Large intestine (tissue), 3 donors: ENCODE results near the gene CMTM1. TPM values are rescaled to one million over a fixed set of nuclear protein-coding genes. Genes with fewer than 3 reads are reported as not detected.

Experiments used
- DNase-seq, 2 donors: peaks; one replicate each; pipeline versions ENCODE4 v3.0.0 to v3.0.0-alpha.2; 2013
- H3K27ac ChIP-seq: one replicate; pipeline ENCODE4 v1.5.1; 2013; ENCODE audit warnings: low read length
- H3K27me3 ChIP-seq: 2 replicates; pipeline ENCODE4 v1.6.1; 2013; ENCODE audit warnings: low read length; ENCODE audit not compliant: control insufficient read depth, insufficient read depth
- H3K36me3 ChIP-seq: 2 replicates; pipeline ENCODE4 v1.6.1; 2013; ENCODE audit warnings: low read length; ENCODE audit not compliant: control insufficient read depth, insufficient read depth
- H3K4me1 ChIP-seq: one replicate; pipeline ENCODE4 v1.6.1; 2013; ENCODE audit warnings: low read length; ENCODE audit not compliant: control insufficient read depth, insufficient read depth
- H3K4me3 ChIP-seq: one replicate; pipeline ENCODE4 v1.5.1; 2013; ENCODE audit warnings: low read length
- H3K9me3 ChIP-seq: one replicate; pipeline ENCODE4 v1.6.1; 2013; ENCODE audit warnings: mild to moderate bottlenecking, low read depth, low read length, moderate library complexity; ENCODE audit not compliant: control insufficient read depth
- whole genome bisulfite sequencing: methylation state at CpG from one replicate; pipeline ENCODE4 v1.1.5; 2013; ENCODE audit warnings: low lambda C conversion rate; ENCODE audit not compliant: insufficient coverage; 5-methylcytosine and 5-hydroxymethylcytosine counted together
- polyA plus RNA-seq: library from polyadenylated mRNA; unstranded; fragments of 120-200 nt; gene quantifications from one replicate; pipeline ENCODE4 v1.2.1, GENCODE V29; 2013

Gene CMTM1
- polyA plus RNA-seq, 1 donor, result 3.4 TPM

DNA sequence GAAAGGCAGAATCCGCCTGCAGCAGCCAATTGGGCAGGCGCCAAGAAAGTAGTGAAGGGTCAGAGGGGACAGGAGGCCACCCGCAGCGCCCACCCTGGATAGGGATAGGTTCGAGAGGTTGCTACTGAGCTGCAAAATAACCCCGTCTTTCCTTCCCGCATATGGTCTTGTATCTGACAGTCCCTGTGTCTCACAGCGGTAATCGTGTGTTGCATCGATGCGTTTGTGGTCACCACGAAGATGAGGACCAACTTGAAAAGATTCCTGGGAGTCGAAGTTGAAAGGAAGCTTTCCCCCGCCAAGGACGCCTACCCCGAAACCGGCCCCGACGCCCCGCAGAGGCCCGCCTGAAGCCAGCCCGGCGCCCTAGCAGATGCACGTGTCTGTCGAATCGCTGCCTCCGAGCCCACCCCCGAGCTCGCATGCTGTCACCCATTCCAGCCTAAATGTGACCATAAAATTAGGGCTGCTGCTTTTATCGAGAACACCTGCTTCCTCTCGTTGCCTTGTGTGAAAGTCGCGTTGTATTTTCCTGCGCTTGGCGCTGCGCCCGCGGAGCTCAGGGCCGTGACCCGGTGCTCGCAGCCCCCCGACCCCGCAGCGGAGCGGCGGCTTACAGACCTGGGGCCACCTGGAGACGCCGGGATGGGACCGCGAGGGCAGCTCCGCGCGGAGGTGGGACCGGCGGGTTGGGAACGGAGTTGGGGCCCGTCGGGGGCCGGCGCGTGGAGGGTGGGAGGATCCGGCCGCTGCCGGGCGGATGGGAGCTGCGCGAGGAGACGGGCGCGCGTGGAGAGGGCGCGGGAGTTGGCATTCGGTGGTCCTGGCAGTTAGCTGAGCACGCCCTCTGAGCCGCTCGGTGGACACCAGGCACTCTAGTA is 12.7 kb downstream of the CMTM1 start, which contains the start of gene CMTM2:
CMTM2 (plus strand) TSS at position 813 of the 881 bp plus-strand sequence. CDS start 145 bp downstream, outside the sequence.
- no peak within 1 kb of the TSS for H3K4me3 ChIP-seq
- peak; percentile 18 to 46 for DNase-seq
- no CpG with 5 or more reads among the region's 77 CpGs for WGBS

DNA sequence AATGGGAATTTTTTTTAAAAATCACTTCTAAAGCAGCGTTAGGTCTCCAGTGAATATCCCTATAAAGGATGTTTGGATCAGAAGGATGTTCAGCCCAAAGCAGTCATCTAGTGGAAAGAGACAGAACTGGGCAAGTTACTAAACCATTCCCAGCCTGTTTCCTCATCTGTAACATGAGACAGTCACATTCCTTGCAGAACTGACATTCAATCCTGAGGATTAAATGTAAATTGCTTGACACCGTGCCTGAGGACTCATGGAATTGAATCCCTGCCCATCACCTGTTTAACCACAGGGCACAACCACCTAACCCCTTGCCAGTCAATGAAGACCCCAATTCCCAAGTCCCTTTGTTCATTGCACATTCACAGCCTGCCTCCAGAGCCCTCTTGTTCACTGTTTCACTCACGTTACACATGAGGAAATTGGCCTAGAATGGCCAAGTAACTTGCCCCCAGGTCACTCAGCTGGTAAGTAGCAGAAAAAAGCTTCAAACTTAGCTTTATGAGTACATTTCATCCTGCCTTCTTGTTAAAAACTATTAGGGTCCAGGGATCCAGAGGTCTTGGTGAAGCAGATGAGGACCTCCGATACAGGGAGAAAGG is 14.5 kb downstream of the CMTM1 start:
- H3K9me3 ChIP-seq, result no peaks in the 10 kb centered on the region
- no peak overlapping the region for H3K4me3 ChIP-seq
- peaks cover 25% of the 10 kb centered on the region for H3K27me3 ChIP-seq
- no peak overlapping the region for H3K27ac ChIP-seq
- no peak for DNase-seq
- no peaks in the 10 kb centered on the region for H3K36me3 ChIP-seq
- H3K4me1 ChIP-seq, result peaks cover 9% of the 10 kb centered on the region
- WGBS, result no CpG with 5 or more reads among the region's 4 CpGs

More for the DNA sequence above, 12.7 kb downstream of the CMTM1 start, which contains the start of gene CMTM2:
- no peaks in the 10 kb centered on the region for H3K36me3 ChIP-seq
- no peaks in the 10 kb centered on the region for H3K9me3 ChIP-seq
- peaks cover 9% of the 10 kb centered on the region for H3K4me1 ChIP-seq
- no peak within 1 kb of the TSS for H3K27ac ChIP-seq
- H3K27me3 ChIP-seq, result peaks cover 25% of the 10 kb centered on the region

DNA sequence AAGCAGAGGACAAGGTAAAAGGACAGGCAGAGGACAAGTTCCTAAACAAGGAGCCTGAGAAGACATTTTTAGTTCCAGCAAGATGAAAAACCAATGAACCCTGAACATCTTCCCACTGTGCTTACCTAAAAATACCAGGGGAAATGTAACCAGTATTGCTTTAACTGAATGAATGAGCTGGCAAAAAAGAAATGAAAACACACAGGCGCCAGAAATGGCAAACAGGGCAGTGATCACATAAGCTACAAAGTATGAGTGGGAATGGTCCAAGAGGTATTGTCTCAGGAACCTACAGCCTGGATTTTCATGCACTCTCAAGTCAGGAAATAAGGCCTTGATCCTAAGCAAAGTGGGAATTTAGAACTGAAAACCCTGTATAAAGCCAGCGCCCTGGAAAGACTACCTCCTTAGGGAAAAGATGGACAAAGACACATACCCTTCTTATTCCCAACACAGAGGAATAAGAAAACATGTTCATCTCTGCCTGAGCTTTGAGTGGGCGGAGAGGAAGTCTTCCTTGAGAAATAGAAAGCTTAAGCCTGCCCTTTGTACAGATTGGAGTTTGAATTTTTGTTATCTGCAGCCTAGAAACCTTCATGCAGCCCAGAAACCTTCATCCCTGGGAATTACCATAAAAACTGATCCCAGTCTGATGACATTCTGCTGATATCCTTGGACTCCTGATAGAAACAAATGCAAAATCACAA is 15.2 kb downstream of the CMTM1 start:
- peak; percentile 47 to 70 for DNase-seq
- no CpG with 5 or more reads among the region's 3 CpGs for WGBS
- no peak overlapping the region for H3K4me3 ChIP-seq
- peaks cover 9% of the 10 kb centered on the region for H3K4me1 ChIP-seq
- peaks cover 25% of the 10 kb centered on the region for H3K27me3 ChIP-seq
- H3K9me3 ChIP-seq, result no peaks in the 10 kb centered on the region
- peak overlapping the region; percentile 36 for H3K27ac ChIP-seq
- H3K36me3 ChIP-seq, result no peaks in the 10 kb centered on the region

GRCh38 chr16:66585481-66586239 is 19.4 kb downstream of the CMTM1 start:
- no peak overlapping the region for H3K4me3 ChIP-seq
- H3K27me3 ChIP-seq, result no peaks in the 10 kb centered on the region
- no peaks in the 10 kb centered on the region for H3K9me3 ChIP-seq
- no peak overlapping the region for H3K27ac ChIP-seq
- no peak for DNase-seq
- whole genome bisulfite sequencing, result 79% methylated on average over 4 of the region's 10 CpGs
- H3K36me3 ChIP-seq, result no peaks in the 10 kb centered on the region
- peaks cover 4% of the 10 kb centered on the region for H3K4me1 ChIP-seq

DNA sequence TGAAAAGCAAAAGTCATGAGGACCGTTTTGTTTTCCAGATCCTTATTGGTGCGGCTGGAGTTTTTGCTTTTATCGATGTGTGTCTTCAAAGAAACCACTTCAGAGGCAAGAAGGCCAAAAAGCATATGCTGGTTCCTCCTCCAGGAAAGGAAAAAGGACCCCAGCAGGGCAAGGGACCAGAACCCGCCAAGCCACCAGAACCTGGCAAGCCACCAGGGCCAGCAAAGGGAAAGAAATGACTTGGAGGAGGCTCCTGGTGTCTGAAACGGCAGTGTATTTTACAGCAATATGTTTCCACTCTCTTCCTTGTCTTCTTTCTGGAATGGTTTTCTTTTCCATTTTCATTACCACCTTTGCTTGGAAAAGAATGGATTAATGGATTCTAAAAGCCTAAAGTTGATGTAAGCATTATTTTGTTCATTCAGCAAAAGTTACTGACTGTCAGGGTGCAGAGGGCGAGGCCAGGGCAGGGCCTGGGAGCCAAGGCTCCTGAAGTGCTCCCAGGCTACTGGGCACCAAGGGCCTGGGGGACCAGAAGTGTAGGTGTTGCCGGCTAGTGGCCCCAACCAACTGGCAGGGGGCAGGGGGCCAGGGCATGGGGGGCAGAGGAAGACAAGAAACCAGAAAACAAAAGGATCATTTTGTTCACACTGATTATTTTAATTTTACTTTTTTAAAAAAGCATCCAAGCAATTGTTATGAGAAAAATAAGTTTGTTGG is 21.8 kb downstream of the CMTM1 start:
- no CpG with 5 or more reads among the region's 7 CpGs for WGBS
- H3K36me3 ChIP-seq, result no peaks in the 10 kb centered on the region
- no peaks in the 10 kb centered on the region for H3K4me1 ChIP-seq
- no peak for DNase-seq
- no peaks in the 10 kb centered on the region for H3K9me3 ChIP-seq
- no peaks in the 10 kb centered on the region for H3K27me3 ChIP-seq
- H3K4me3 ChIP-seq, result no peak overlapping the region
- H3K27ac ChIP-seq, result no peak overlapping the region

DNA sequence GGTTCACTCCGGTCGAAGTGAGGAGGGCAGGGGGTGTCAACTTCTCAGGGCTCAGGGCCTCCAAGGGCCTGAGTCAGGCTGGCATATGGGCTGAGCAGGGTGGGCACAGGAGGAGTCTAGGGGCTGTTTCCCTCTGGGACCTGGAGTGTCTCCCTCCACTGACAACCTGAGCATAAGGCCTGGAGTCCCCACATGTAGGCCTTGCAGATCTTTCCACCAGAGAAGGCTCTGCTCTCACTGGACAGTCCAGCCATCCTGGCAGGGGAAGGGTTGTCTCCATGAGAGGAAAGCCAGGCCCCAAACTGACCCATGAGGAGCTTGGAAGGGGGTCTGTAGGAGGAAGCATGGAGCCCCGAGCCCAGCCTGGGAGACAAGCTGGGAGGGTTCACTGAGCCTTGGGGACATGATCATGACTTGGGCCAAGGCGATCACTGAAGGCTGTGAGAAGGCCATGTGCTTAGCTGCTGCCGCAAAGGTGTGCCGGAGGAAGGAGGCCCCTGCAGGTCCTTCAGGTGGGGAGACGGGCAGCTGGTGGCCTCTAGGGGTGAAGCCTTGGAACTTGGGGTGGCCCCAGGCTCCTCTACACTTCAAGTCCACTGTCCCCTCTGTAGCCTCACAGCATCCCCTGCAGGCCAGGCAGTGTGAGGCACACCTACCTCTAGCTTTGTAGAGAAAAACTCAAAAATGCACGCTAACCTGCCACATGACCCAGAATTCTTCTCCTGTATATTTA is 22.9 kb downstream of the CMTM1 start:
- H3K27ac ChIP-seq, result no peak overlapping the region
- no peaks in the 10 kb centered on the region for H3K36me3 ChIP-seq
- no CpG with 5 or more reads among the region's 8 CpGs for WGBS
- H3K4me3 ChIP-seq, result no peak overlapping the region
- H3K9me3 ChIP-seq, result no peaks in the 10 kb centered on the region
- DNase-seq, result peak; percentile 48 to 51
- no peaks in the 10 kb centered on the region for H3K4me1 ChIP-seq
- no peaks in the 10 kb centered on the region for H3K27me3 ChIP-seq

DNA sequence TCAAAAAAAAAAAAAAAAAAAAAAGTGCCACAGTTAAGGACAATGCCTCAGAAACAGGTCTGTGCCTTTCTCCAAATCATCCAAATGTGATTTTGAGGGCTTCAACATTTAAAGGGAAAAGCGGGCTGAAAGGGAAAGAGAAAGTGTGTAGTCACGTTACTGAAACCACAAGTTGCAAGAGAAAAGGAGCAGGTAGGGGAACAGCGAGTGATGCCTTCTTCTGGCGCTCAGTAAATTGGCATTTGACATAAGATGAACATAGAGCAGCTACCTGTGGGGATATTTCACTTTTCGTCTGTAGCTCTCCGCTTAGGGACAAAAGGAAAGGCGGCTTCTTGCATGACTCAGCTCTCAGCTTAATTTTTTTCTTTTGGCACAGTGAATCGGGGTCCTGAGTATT is 24.1 kb downstream of the CMTM1 start:
- Histone ChIP-seq H3K4me1 (no peaks in the 10 kb centered on the region), H3K36me3 (no peaks in the 10 kb centered on the region), H3K27me3 (no peaks in the 10 kb centered on the region), H3K9me3 (no peaks in the 10 kb centered on the region), H3K4me3 (no peak overlapping the region), H3K27ac (no peak overlapping the region)
- no peak for DNase-seq
- WGBS, result 89% methylated on average over 4 of the region's 8 CpGs

- Histone ChIP-seq H3K27me3 (no peaks in the 10 kb centered on the region), H3K27ac (no peak overlapping the region), H3K4me1 (no peaks in the 10 kb centered on the region), H3K4me3 (no peak overlapping the region), H3K36me3 (no peaks in the 10 kb centered on the region), H3K9me3 (no peaks in the 10 kb centered on the region)
- no CpG with 5 or more reads among the region's 4 CpGs for WGBS
- no peak for DNase-seq
Measured at GRCh38 chr16:66591018-66591417, 24.8 kb downstream of the CMTM1 start.

DNA sequence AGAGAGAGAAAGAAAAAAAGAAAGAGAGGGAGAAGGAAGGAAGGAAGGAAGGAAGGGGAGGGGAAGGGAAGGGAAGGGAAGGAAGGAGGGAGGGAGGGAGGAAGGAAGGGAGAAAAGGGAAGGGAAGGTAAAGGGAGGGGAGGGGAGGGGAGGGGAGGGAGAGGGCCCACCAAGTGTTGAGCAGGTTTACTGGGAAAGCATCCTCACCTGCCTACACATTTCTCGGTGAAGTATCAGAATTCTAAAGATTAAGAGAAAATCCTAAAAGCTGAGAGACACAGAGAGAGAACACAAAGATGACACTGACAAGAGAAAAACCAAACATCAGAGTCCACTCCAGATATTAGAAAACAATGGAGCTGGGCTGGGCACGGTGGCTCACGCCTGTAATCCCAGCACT is 26.0 kb downstream of the CMTM1 start:
- no peaks in the 10 kb centered on the region for H3K27me3 ChIP-seq
- H3K4me3 ChIP-seq, result no peak overlapping the region
- no peaks in the 10 kb centered on the region for H3K4me1 ChIP-seq
- H3K36me3 ChIP-seq, result no peaks in the 10 kb centered on the region
- 80% methylated on average over 1 of the region's 3 CpGs for WGBS
- no peak overlapping the region for H3K27ac ChIP-seq
- no peak for DNase-seq
- no peaks in the 10 kb centered on the region for H3K9me3 ChIP-seq
